ENCODE data around the gene FRAS1.

DNA sequence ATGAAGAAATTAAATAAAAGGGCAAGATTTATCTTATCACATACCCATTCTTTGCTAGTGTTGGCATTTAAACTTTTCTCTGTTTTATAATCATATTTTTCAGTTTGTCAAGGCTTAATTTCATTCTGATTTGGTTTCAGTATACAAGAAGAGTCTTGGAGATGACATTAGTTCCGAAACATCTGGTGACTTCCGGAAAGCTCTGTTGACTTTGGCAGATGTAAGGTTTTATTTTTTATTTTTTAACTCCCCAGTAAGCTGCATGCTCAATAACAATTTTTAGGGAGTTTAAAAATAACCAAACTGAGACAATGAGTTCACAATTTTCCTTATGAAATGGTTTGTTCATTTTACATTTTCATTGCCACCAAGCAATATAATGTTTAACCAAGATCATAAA is 534.3 kb downstream of the FRAS1 start:
- no peak for TF ChIP-seq CTCF (IDR thresholded peaks at IDR 0.05)
- no peak for TF ChIP-seq POLR2A (IDR thresholded peaks at IDR 0.05)
- no peak for TF ChIP-seq EP300 (IDR thresholded peaks at IDR 0.05)
- TF ChIP-seq POLR2AphosphoS5 (IDR thresholded peaks at IDR 0.05), result no peak
